Measurements from ENCODE around the gene NUP153.
A peak's percentile ranks its signal among the peaks of the same experiment; 100 is the strongest.
"Not testable (repeated sequence)": the region's sequence is repeated elsewhere in the genome, so short reads cannot be mapped to it uniquely, and the experiment has no call there.

The NUP153 gene

GRCh38 chr6:17714177-17714576, 7.5 kb upstream of the NUP153 start:
- DNase-seq (ENCODE audit: low read depth in 2 of 2, low spot score in 1 of 2) = no peak

GRCh38 chr6:17712576-17712975, 5.9 kb upstream of the NUP153 start:
- DNase-seq (ENCODE audit: low read depth in 2 of 2, low spot score in 1 of 2) = no peak

- DNase-seq (ENCODE audit: low read depth in 2 of 2, low spot score in 1 of 2) = no peak
Measured at GRCh38 chr6:17710331-17710730, 3.6 kb upstream of the NUP153 start.

GRCh38 chr6:17709476-17709875, 2.8 kb upstream of the NUP153 start:
- no peak for DNase-seq (ENCODE audit: low read depth in 2 of 2, low spot score in 1 of 2)

- DNase-seq (ENCODE audit: low read depth in 2 of 2, low spot score in 1 of 2) = not testable (repeated sequence)
Measured at GRCh38 chr6:17708035-17708434, 1.3 kb upstream of the NUP153 start.

GRCh38 chr6:17707371-17707651, 586 bp upstream of the NUP153 start:
- no peak for DNase-seq (ENCODE audit: low read depth in 2 of 2, low spot score in 1 of 2)

- peak; percentile 60 to 80 for DNase-seq (ENCODE audit: low read depth in 2 of 2, low spot score in 1 of 2)
Measured at GRCh38 chr6:17705778-17706579, 746 bp downstream of the NUP153 start.

GRCh38 chr6:17705428-17705777, 1.3 kb downstream of the NUP153 start:
- DNase-seq (ENCODE audit: low read depth in 2 of 2, low spot score in 1 of 2) = no peak

- DNase-seq (ENCODE audit: low read depth in 2 of 2, low spot score in 1 of 2) = no peak
Measured at GRCh38 chr6:17703256-17703694, 3.5 kb downstream of the NUP153 start.

- DNase-seq (ENCODE audit: low read depth in 2 of 2, low spot score in 1 of 2) = no peak
Measured at GRCh38 chr6:17700421-17701416, 6.0 kb downstream of the NUP153 start.

GRCh38 chr6:17691925-17692538, 14.7 kb downstream of the NUP153 start:
- no peak for DNase-seq (ENCODE audit: low read depth in 2 of 2, low spot score in 1 of 2)

- no peak for DNase-seq (ENCODE audit: low read depth in 2 of 2, low spot score in 1 of 2)
Measured at GRCh38 chr6:17688481-17688880, 18.2 kb downstream of the NUP153 start.

- DNase-seq (ENCODE audit: low read depth in 2 of 2, low spot score in 1 of 2) = no peak
Measured at GRCh38 chr6:17687136-17687535, 19.6 kb downstream of the NUP153 start.

- no peak for DNase-seq (ENCODE audit: low read depth in 2 of 2, low spot score in 1 of 2)
Measured at GRCh38 chr6:17684134-17684533, 22.6 kb downstream of the NUP153 start.

- no peak for DNase-seq (ENCODE audit: low read depth in 2 of 2, low spot score in 1 of 2)
Measured at GRCh38 chr6:17683428-17683827, 23.3 kb downstream of the NUP153 start.

GRCh38 chr6:17679726-17680125, 27.0 kb downstream of the NUP153 start:
- no peak for DNase-seq (ENCODE audit: low read depth in 2 of 2, low spot score in 1 of 2)

GRCh38 chr6:17677602-17678001, 29.1 kb downstream of the NUP153 start:
- no peak for DNase-seq (ENCODE audit: low read depth in 2 of 2, low spot score in 1 of 2)

GRCh38 chr6:17673543-17674254, 33.0 kb downstream of the NUP153 start:
- no peak for DNase-seq (ENCODE audit: low read depth in 2 of 2, low spot score in 1 of 2)

GRCh38 chr6:17672064-17672718, 34.5 kb downstream of the NUP153 start:
- no peak for DNase-seq (ENCODE audit: low read depth in 2 of 2, low spot score in 1 of 2)

- DNase-seq (ENCODE audit: low read depth in 2 of 2, low spot score in 1 of 2) = no peak
Measured at GRCh38 chr6:17666646-17667045, 40.1 kb downstream of the NUP153 start.

GRCh38 chr6:17665132-17665531, 41.6 kb downstream of the NUP153 start:
- no peak for DNase-seq (ENCODE audit: low read depth in 2 of 2, low spot score in 1 of 2)
